HUES48 (cell line): ENCODE data around the gene MSTO1.
"Not testable (repeated sequence)": the region's sequence is repeated elsewhere in the genome, so short reads cannot be mapped to it uniquely, and the experiment has no call there.

ENCODE experiments used
- H3K27ac ChIP-seq: one replicate; pipeline ENCODE4 v1.7.0; 2013; ENCODE audit warnings: low read depth, low read length, inconsistent platforms
- H3K27me3 ChIP-seq: 2 replicates; pipeline ENCODE4 v1.6.1; 2013; ENCODE audit warnings: mild to moderate bottlenecking, low read length; ENCODE audit not compliant: control insufficient read depth, insufficient read depth
- H3K36me3 ChIP-seq: 2 replicates; pipeline ENCODE4 v1.6.1; 2013; ENCODE audit warnings: low read length; ENCODE audit not compliant: control insufficient read depth, insufficient read depth
- H3K4me1 ChIP-seq: 2 replicates; pipeline ENCODE4 v1.6.1; 2013; ENCODE audit warnings: mild to moderate bottlenecking, low read length; ENCODE audit not compliant: control insufficient read depth, insufficient read depth
- H3K4me3 ChIP-seq: 2 replicates; pipeline ENCODE4 v1.5.1; 2013; ENCODE audit warnings: mild to moderate bottlenecking, low read depth, low read length
- H3K9ac ChIP-seq: 2 replicates; pipeline ENCODE4 v1.6.1; 2013; ENCODE audit warnings: mild to moderate bottlenecking, low read depth, low read length, moderate library complexity
- H3K9me3 ChIP-seq: 2 replicates; pipeline ENCODE4 v1.6.1; 2013; ENCODE audit warnings: low read length; ENCODE audit not compliant: control insufficient read depth, insufficient read depth

The MSTO1 gene

DNA sequence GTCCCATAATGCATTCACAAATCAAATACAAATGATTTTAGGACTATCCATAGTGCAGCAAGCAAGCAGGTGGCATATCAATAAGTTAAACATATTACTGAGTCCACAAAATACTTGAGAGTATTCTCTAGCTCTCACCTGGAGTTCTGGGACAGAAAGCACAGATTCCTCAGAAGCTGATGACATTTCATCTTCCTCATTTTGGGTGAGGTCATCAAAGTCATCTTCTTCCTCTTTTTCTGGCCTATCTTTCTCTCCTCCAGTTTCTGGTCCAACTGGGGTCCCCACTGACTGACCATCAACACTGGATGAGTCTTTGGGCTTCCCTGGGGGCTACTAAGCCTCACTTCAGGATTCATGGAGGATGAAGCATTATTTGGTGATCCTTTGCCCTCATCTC is 39.7 kb downstream of the MSTO1 start:
- Histone ChIP-seq H3K4me1 (0 out of 2 replicates have a peak, but pooled peaks cover 2% of the 10 kb centered on the region), H3K27me3 (no peaks in the 10 kb centered on the region), H3K36me3 (no peaks in the 10 kb centered on the region), H3K9ac (no peak overlapping the region), H3K4me3 (no peak overlapping the region), H3K9me3 (0 out of 2 replicates have a peak, but pooled peaks cover 2% of the 10 kb centered on the region), H3K27ac (no peak overlapping the region)

DNA sequence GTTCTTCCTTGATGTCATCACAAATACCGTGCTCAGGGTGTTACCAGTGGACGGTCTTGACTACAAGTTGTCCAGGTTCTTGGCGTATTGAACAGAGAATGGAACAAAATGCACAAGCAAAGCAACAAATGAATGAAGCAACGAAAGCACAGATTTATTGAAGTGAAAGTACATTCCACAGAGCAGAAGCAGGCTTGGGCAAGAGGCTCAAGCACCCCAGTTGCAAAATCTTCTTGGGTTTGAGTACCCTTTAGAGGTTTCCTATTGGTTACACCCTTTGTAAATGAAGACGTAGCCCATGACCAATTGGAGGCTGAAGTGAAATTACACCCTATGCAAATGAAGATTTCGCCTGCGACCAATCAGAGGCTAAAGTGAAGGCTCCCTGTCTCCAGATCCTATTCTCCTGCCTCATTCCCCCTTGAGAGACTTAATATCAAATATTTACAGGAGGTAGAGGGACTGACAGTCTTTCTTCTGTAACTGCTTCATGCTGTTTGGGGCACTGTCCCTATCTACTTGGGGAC is 40.3 kb downstream of the MSTO1 start:
- H3K27ac ChIP-seq = no peak overlapping the region
- no peaks in the 10 kb centered on the region for H3K36me3 ChIP-seq
- H3K4me3 ChIP-seq = no peak overlapping the region
- no peak overlapping the region for H3K9ac ChIP-seq
- H3K9me3 ChIP-seq = 0 out of 2 replicates have a peak, but pooled peaks cover 2% of the 10 kb centered on the region
- no peaks in the 10 kb centered on the region for H3K27me3 ChIP-seq
- H3K4me1 ChIP-seq = 0 out of 2 replicates have a peak, but pooled peaks cover 2% of the 10 kb centered on the region

DNA sequence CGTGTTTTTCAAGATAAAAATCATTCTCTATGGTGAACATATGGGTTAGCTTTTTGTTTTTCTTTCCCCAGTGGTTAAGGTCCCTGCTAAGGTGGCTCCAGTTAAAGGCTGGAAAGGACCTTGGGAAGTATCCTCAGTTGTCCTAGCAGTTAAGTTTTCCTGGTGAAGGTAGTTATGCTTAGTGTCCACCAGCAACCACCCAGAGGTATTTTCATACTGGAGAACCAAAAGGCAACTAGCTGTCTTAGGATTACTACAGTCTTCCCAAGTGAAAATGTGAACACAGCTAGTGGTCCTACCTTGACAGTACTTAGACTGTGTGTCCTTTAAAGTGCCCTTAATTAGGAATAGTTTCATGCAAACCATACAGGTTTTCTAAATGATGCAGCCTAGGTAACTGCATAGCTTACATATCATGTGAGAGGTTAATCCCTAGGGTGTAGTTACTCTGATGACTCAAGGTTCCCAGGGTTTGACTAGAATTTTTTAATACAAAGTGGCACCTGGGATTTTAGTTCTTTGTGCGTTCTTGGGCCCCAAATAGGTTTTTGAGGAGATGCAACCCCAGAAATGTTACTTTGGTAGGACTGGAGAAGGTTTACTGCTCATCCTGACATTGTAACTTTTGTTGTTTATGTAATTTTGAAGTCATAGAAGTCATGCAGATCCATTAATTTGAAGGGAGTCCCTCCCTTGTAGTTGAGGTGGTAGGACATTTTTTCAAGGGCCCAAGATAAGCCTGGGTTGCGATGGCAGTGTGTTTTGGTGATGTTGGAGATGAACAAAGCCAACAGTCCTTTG is 42.0 kb downstream of the MSTO1 start:
- H3K9me3 ChIP-seq = 0 out of 2 replicates have a peak, but pooled peaks cover 2% of the 10 kb centered on the region
- H3K36me3 ChIP-seq = no peaks in the 10 kb centered on the region
- no peak overlapping the region for H3K9ac ChIP-seq
- 0 out of 2 replicates have a peak, but pooled peaks cover 2% of the 10 kb centered on the region for H3K4me1 ChIP-seq
- H3K27ac ChIP-seq = peak overlapping the region; percentile 8
- no peak overlapping the region for H3K4me3 ChIP-seq
- no peaks in the 10 kb centered on the region for H3K27me3 ChIP-seq

DNA sequence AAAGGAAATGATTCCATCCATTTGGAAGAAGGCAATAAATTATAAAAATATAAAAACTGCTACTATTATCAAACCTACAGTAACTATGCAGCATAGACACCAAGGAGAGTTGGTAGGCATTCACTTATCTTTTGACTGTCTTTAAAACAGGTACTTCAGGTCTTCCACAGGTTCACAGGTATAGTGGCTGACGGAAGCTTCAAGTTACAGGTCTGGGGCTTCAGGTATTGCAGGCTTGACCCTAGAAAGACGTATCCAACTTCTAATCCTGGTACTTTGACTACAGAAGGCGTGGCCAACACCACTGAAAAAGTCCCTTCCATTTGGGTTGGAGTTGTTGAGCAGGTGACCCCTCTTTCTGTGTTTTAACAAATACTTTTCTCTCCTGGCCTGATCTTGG is 42.9 kb downstream of the MSTO1 start:
- Histone ChIP-seq H3K27ac (no peak overlapping the region), H3K9me3 (0 out of 2 replicates have a peak, but pooled peaks cover 2% of the 10 kb centered on the region), H3K27me3 (no peaks in the 10 kb centered on the region), H3K4me1 (0 out of 2 replicates have a peak, but pooled peaks cover 2% of the 10 kb centered on the region), H3K4me3 (no peak overlapping the region), H3K36me3 (no peaks in the 10 kb centered on the region), H3K9ac (no peak overlapping the region)

DNA sequence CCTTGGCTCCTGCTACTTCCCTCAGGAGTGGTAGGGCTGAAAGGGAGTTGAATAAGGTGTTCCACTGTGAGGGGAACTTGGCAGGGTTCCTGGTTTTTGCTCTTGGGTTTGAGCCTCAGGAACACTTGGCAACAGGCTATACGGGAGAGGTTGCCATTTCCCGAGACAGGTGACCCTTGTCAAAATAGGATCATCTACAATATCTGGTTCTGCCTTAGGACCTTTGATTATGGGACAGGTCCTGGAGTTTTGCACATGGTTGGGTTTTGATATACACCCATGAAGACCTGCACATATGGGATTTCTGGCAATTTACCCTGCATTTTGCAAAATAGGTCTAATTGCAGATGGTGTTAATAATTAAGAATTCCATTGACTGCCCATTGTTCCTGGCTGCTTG is 47.4 kb downstream of the MSTO1 start:
- no peaks in the 10 kb centered on the region for H3K9me3 ChIP-seq
- H3K36me3 ChIP-seq = peaks cover 39% of the 10 kb centered on the region
- H3K9ac ChIP-seq = no peak overlapping the region
- H3K4me3 ChIP-seq = no peak overlapping the region
- H3K27ac ChIP-seq = no peak overlapping the region
- no peaks in the 10 kb centered on the region for H3K27me3 ChIP-seq
- no peaks in the 10 kb centered on the region for H3K4me1 ChIP-seq

DNA sequence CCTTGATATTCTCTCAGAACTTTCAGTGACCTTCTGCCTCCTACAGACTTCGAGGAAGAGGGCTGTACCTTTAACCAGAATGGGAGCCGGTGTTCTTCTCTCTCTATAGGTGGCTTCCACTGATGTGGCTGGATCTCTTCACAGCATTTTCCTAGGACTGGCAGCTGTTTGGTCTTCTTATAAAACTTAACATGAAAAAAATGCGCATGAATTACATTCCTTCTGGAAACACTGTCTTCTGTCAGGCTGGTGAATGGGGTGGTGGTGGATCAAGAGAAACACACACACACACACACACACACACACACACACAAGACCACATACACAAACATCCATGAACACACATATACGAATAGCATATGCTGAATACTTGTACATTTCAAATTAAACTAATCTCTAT is 51.2 kb downstream of the MSTO1 start:
- H3K9me3 ChIP-seq, H3K27ac ChIP-seq, H3K9ac ChIP-seq, H3K27me3 ChIP-seq, H3K4me1 ChIP-seq, H3K4me3 ChIP-seq: not testable (repeated sequence)
- H3K36me3 ChIP-seq = peaks cover 68% of the 10 kb centered on the region
